Iris pigment epithelial cell (primary cell): ENCODE results near the gene RAPGEF6.
"Not testable (repeated sequence)": the region's sequence is repeated elsewhere in the genome, so short reads cannot be mapped to it uniquely, and the experiment has no call there.

ENCODE experiments used
- DNase-seq: peaks from one replicate; pipeline ENCODE4 v3.0.0-alpha.2; 2011; ENCODE audit warnings: low read depth

The RAPGEF6 gene

DNA sequence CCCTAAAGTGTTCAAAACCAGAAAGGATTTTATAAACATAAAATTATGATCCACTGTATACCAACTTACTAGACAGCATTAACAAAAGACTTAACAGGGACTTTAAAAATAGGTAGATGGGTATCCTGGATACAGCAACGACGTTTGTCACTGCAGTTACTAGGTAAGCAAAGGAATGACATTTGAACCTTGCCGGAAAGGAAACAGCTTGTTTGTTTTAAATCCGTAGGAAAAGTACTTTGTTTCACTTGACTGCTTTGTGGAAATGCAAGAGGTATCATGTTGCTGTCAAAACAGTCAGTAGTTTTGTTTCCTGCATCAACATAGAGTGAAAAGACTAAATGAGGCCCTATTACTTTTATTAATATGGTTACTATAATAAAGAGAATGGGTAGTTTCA is 248.2 kb downstream of the RAPGEF6 start:
- peak; percentile 40 for DNase-seq

DNA sequence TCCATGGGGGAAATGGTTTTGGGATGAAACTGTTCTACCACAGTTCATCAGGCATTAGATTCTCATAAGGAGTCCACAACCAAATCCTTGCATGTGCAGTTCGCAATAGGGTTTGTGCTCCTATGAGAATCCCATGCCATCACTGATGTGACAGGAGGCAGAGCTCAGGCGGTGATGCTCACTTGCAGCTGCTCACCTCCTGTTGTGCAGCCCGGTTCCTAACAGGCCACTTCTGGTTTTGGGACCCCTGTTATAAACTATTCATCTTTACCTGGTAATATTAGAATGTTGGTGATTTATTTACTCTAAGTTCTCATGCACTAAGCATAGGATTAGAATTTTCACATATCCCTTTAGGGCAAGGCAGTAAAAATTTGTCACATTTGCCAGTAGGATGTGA is 248.9 kb downstream of the RAPGEF6 start:
- DNase-seq = no peak

DNA sequence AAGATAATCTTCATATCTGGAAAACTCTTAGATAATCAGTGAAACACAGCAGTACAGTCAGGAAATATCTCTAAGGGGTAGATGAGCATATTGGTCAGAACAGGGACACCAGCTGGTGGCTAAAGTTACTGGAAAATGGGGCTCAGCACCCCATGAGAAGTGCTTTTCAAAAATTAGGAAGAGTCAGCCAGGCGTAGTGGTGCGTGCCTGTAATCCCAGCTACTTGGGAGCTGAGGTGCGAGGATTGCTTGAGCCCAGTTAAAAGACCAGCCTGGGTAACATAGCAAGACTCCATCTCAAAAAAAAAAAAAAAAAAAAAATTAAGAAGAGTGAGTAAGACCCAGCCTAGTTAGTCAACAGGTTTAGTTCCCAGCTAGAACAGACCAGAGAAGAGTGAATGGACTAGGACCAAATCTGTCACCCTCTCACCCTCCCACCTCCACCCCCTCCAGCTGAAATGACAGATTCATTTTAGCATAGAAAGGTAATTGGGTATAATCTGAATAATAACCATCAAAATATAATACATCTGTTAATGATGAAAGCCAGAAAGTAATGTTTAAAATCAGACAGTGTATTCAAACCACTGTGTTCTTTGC is 250.3 kb downstream of the RAPGEF6 start:
- DNase-seq = no peak

DNA sequence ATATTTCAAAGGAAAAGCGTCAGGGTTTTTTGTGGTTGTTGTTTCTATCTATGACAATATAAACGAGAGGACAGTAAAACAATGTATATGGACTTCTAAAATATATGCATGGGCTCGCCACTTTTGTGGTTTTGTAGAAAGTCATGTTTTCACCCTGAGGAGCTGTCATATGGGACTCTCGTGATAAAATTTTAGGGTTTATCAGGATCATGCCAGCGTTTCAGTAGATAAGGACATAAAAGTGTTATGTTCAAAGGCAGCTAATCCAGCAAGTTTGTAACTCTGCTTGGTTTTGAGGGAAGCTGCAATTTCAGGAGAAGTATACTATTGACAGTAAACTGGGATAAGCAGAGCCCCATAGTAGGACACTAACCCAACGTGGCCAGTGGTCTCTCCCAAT is 250.9 kb downstream of the RAPGEF6 start:
- DNase-seq = no peak

DNA sequence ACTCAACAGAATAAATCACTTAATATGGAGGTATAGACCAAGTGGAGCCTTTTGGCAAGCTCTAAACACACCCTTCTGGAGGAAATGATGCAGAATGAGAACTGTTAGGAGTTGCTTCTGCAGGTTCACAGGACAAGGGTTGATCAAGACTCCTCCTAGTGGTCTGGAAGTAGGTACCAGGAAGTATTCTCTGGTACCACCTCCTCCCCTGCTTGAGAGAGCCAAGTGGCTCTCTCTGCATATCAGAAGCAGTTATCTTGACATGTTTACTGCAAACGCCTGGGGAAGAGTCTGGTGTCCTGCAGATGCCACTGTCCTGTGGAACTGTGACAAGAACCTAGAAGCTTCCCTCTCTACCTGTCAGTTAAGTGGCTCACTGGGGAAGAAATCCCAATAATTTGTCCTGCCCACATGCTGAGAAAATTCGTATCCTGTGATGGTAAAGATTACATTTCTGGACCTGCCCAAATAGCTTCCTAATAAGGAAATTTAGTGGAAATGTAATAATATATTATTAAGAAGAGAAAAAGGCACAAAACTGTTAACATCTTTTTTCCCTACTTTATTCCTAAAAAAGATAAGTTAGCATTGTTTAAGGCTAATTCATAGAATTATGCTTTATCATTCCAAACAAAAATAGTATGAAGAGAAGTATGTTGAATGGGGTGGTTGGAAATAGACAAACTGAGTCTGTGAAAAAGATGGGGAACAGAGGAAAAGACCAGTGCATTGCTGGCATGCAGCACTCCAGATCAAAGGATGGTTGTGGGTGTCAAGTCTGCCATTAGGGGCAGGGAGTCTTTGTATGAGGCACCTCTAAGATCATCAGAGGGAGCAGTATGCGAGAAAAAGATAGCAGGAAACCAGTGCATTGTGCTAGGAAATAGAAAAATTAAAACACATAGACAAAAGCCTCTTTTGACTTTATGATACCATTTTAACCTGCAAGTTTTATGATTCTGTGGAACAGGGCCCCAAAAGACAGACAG is 252.3 kb downstream of the RAPGEF6 start:
- DNase-seq = peak; percentile 73

DNA sequence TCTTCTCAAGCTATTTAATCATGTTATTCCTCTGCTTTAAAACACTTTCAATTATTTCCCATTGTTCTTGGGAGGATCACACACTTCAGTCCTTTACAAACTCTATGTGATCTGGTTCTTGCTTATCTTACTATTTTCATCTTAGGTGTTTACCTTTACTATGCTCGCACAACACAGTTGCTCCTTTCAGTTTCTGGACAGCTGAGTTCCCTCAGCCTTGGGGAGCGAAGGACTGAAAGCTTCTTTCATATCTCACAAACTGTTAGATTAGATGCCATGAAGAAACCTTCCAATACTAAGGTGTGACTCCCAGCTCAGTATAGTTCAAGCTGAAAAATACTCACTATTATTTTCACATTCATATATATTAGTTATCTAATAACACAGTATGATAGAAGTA is 253.3 kb downstream of the RAPGEF6 start:
- no peak for DNase-seq

DNA sequence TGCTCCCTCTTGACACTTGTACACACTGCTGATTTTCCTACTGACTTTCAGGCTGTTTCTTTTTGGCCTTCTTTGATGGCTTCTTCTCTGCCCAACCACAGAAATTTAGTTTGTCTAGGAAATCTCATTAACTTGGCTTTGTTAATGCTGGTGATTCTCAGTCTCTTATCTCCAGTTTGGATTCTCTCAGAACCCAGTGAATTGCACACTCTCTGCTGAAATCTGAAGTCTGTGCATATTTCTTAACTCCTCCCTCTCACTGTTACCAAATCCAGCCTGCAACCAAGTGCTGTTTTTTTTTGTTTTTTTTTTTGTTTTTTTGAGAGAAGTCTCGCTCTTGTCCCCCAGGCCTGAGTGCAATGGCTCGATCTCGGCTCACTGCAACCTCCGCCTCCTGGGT is 254.0 kb downstream of the RAPGEF6 start:
- peak; percentile 60 for DNase-seq

DNA sequence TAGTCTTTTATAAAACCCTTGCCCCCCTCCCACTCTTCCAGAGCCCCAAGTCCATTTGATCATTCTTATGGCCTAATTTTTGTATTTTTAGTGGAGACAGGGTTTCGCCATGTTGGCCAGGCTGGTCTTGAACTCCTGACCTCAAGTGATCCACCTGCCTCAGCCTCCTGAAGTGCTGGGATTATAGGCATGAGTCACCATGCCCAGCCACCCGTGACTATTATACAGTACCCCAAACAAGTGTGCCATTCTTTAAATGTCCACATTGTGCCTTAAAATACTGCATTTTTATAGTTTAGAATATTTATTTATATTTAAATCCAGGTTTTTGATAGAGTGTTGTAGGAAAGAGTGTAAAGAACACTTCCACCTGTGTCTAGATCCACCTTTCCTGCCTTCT is 254.8 kb downstream of the RAPGEF6 start:
- not testable (repeated sequence) for DNase-seq

DNA sequence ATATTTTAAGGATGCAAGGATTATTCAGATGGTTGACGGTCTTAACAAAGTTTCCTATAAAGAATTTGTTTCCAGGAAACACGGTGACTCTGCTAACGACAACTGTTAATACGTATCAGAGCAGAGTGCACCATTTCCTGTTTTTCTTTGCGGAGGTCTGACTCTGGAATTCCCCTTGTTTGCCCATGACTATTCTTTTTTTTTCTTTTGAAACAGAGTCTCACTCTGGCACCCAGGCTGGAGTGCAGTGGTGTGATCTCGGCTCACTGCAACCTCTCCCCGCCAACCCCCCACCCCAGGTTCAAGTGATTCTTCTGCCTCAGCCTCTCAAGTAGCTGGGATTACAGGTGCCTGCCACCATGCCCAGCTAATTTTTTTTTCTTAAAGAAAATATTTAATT is 255.3 kb downstream of the RAPGEF6 start:
- peak; percentile 92 for DNase-seq

DNA sequence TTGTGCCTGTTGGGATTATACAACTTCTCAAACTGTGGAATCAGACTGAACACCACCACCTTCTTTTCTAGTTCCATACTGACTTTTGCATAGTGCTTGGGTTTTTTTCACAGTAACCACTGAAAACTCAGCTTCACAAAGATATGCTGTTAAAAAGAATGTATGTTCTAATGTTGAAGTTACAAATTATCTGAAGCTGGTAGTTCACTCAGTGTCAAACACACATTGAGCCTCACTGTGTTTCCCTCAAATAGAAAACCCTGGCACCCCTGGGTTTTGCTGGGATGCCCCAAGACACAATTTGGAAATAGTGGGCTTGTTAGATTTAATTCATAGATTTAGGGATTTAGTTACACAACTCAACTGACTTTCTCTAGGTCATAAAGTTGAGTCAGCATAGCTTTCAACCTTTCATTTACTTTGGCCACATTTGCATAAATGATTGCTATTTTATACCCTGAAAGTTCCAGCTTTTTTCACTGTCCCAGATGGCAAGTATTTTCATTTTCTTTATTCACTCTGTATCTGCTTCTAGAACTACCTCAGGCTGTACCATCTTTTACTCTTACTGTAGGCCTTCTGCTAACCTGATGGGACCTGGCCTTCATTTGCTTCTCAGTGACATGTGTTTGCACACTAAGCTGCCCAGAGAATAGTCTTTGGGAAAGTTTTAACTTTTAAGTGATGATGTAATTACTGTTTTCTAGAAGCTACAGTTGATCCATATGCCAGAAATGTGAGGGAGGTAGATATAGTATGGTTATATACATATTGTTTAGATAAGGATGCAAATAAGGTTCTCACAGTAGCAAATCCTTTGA is 256.1 kb downstream of the RAPGEF6 start:
- DNase-seq = peak; percentile 59

DNA sequence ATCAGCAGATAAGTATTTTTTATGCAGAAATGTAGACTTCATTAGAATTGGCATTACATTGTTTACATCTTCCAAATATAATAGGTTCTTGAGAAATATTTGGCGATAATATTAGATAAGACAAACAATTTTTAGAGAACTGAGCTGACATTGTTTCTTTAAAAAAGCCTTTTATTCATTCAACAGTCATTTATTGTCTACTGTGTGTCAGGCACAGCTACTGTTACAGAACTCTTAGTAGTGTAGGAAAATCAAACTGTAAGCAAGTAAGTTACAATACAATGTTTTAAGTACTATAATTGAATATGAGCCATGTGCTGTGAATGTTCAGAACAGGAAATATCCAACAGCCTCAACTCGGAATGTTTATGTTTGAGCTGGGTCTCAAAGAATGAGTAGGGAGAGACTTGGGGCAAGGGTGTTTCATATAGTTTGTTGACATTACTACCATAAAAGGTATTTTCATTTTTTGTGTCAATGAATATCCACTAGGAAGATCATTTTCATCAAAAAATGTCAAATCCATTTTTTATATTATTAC is 257.2 kb downstream of the RAPGEF6 start:
- DNase-seq = peak; percentile 81

DNA sequence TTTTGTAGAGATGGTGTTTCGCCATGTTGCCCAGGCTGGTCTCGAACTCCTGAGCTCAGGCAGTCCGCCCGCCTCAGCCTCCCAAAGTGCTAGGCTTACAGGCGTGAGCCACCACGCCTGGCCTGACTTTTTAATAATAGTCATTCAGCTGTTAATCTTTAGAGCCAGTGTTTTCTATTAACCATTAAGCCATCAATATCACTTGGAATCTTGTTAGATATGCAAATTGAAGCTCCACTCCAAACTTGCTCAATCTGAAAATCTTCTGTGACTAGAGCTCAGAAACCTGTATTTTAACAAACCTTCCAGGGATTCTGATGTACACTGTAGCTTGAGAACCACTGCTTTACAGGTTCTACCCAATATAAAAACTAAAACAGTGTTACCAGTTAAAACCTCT is 257.7 kb downstream of the RAPGEF6 start:
- no peak for DNase-seq

DNA sequence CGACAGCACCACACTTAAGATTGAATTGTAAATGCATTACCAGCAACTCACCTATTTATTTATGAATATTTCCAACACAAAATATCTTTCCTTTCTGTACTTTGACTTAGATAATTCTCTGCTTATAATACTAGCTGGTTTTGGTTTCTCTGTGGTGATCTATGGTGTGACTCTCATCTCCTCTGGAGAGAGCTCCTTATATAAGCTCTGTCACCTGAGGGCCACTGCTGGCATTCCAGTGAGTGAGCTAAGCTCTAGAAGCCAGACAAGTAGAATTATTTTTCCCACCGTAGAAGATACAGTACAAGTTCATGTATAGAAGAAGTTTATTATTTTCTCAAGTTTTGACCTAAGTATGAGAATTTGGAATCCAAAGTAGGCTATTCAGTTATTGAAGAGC is 259.7 kb downstream of the RAPGEF6 start:
- no peak for DNase-seq
